ENCODE data around the gene TMEM184A.

The TMEM184A gene

GRCh38 chr7:1503390-1503789, 52.6 kb downstream of the TMEM184A start:
- H3K27ac ChIP-seq (ENCODE audit: low read length): no peak overlapping the region
- no peaks in the 10 kb centered on the region for H3K27me3 ChIP-seq (ENCODE audit: low read depth, low read length)
- H3K79me2 ChIP-seq (ENCODE audit: low read length): peaks cover 28% of the 10 kb centered on the region
- peak overlapping the region; percentile 80 for H3K4me2 ChIP-seq (ENCODE audit: low read length)
- H3K4me1 ChIP-seq (ENCODE audit: low read length): peaks cover 9% of the 10 kb centered on the region; the same call in 1 of the 2 replicates
- H3K9ac ChIP-seq (ENCODE audit: low read length): peak overlapping the region; percentile 72
- H3K36me3 ChIP-seq (replicated peaks; ENCODE audit: low read depth, low read length): no peaks in the 10 kb centered on the region
- no peak for TF ChIP-seq EZH2phosphoT487 (IDR thresholded peaks at IDR 0.05; ENCODE audit: low read depth)
- no peak for TF ChIP-seq CTCF (IDR thresholded peaks at IDR 0.05; ENCODE audit: low read depth, low read length)
- no peaks in the 10 kb centered on the region for H3K9me3 ChIP-seq (ENCODE audit: insufficient read depth, low read length)
- peak overlapping the region; percentile 98 for H3K4me3 ChIP-seq (ENCODE audit: low read length)
- H4K20me1 ChIP-seq (ENCODE audit: insufficient read depth, low read length): no peaks in the 10 kb centered on the region
- no peak overlapping the region for H2AFZ ChIP-seq (ENCODE audit: low read depth, low read length)

- peaks cover 9% of the 10 kb centered on the region; the same call in 1 of the 2 replicates for H3K4me1 ChIP-seq (ENCODE audit: low read length)
- no peaks in the 10 kb centered on the region for H3K36me3 ChIP-seq (replicated peaks; ENCODE audit: low read depth, low read length)
- H3K4me2 ChIP-seq (ENCODE audit: low read length): peak overlapping the region; percentile 80
- H3K4me3 ChIP-seq (ENCODE audit: low read length): peak overlapping the region; percentile 98
- H3K27me3 ChIP-seq (ENCODE audit: low read depth, low read length): no peaks in the 10 kb centered on the region
- H3K9me3 ChIP-seq (ENCODE audit: insufficient read depth, low read length): no peaks in the 10 kb centered on the region
- no peaks in the 10 kb centered on the region for H4K20me1 ChIP-seq (ENCODE audit: insufficient read depth, low read length)
- peaks cover 28% of the 10 kb centered on the region for H3K79me2 ChIP-seq (ENCODE audit: low read length)
- no peak overlapping the region for H3K9ac ChIP-seq (ENCODE audit: low read length)
- H3K27ac ChIP-seq (ENCODE audit: low read length): no peak overlapping the region
- H2AFZ ChIP-seq (ENCODE audit: low read depth, low read length): no peak overlapping the region
- TF ChIP-seq EZH2phosphoT487 (IDR thresholded peaks at IDR 0.05; ENCODE audit: low read depth) (no peak), CTCF (IDR thresholded peaks at IDR 0.05; ENCODE audit: low read depth, low read length) (no peak)
Measured at GRCh38 chr7:1502845-1503244, 53.2 kb downstream of the TMEM184A start.

- TF ChIP-seq EZH2phosphoT487 (IDR thresholded peaks at IDR 0.05; ENCODE audit: low read depth) (no peak), CTCF (IDR thresholded peaks at IDR 0.05; ENCODE audit: low read depth, low read length) (no peak)
- no peak overlapping the region for H2AFZ ChIP-seq (ENCODE audit: low read depth, low read length)
- H3K79me2 ChIP-seq (ENCODE audit: low read length): peaks cover 28% of the 10 kb centered on the region
- no peak overlapping the region for H3K27ac ChIP-seq (ENCODE audit: low read length)
- no peaks in the 10 kb centered on the region for H4K20me1 ChIP-seq (ENCODE audit: insufficient read depth, low read length)
- H3K9ac ChIP-seq (ENCODE audit: low read length): no peak overlapping the region
- H3K9me3 ChIP-seq (ENCODE audit: insufficient read depth, low read length): no peaks in the 10 kb centered on the region
- H3K36me3 ChIP-seq (replicated peaks; ENCODE audit: low read depth, low read length): no peaks in the 10 kb centered on the region
- no peak overlapping the region for H3K4me3 ChIP-seq (ENCODE audit: low read length)
- peaks cover 9% of the 10 kb centered on the region; the same call in 1 of the 2 replicates for H3K4me1 ChIP-seq (ENCODE audit: low read length)
- no peaks in the 10 kb centered on the region for H3K27me3 ChIP-seq (ENCODE audit: low read depth, low read length)
- H3K4me2 ChIP-seq (ENCODE audit: low read length): no peak overlapping the region
Measured at GRCh38 chr7:1501487-1502270, 54.3 kb downstream of the TMEM184A start.

DNA sequence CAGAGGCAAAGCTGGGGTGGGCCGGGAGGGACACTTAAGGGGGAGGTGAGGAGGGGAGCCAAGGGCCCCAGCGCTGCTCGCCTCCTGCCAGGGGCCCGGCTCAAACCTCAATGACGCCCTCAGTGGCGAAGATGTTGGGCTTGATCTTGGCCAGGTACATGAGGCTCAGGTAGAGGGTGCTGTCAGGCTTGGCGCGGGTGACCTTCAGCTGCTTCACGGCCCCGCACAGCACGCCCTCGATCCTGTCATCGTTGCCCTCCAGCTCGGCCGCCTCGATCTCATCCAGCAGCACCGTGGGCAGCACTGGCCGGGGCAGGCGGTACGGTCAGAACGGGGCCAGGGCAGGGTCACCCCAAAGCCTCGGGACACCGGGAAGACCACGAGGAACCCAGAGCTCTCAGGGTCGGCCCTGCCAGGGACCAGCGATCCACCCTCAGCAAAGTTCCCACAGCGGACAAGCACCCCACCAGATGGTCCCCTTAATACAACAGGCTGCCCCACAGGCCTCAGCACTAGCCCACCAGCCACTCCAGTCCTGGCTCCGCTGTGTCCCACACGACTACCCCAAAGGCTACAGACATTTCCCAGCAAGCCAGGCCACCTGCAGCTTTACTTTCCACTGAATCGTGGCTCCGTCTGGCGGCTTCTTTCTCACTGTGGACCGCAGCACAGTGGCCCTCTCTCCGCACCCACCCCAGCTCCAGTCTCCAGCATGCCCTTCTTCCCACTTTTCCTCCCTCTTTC, 55.8 kb downstream of the TMEM184A start:
- Histone ChIP-seq H3K79me2 (ENCODE audit: low read length) (peaks cover 28% of the 10 kb centered on the region), H4K20me1 (ENCODE audit: insufficient read depth, low read length) (no peaks in the 10 kb centered on the region), H3K9ac (ENCODE audit: low read length) (no peak overlapping the region), H3K4me1 (ENCODE audit: low read length) (0 out of 2 replicates have a peak, but pooled peaks cover 2% of the 10 kb centered on the region), H3K27me3 (ENCODE audit: low read depth, low read length) (no peaks in the 10 kb centered on the region), H3K4me3 (ENCODE audit: low read length) (no peak overlapping the region), H2AFZ (ENCODE audit: low read depth, low read length) (no peak overlapping the region), H3K36me3 (replicated peaks; ENCODE audit: low read depth, low read length) (no peaks in the 10 kb centered on the region), H3K9me3 (ENCODE audit: insufficient read depth, low read length) (no peaks in the 10 kb centered on the region), H3K4me2 (ENCODE audit: low read length) (no peak overlapping the region), H3K27ac (ENCODE audit: low read length) (no peak overlapping the region)
- TF ChIP-seq EZH2phosphoT487 (IDR thresholded peaks at IDR 0.05; ENCODE audit: low read depth): no peak
- no peak for TF ChIP-seq CTCF (IDR thresholded peaks at IDR 0.05; ENCODE audit: low read depth, low read length)
